Testis (tissue), 2 donors: Measurements from ENCODE around the gene KRT15.

Source experiments
- CTCF ChIP-seq, 3 experiments: fragments of 450-650 bp in 2 of 3; fragments of 200-600 bp in 1 of 3; sonication (generic) in 1 of 3; IDR thresholded peaks; one replicate each; pipeline ENCODE4 v1.5.1; 2016 to 2019; ENCODE audit warnings: antibody characterized with exemption in 3 of 3, mild to moderate bottlenecking in 2 of 3, moderate library complexity in 1 of 3
- POLR2A ChIP-seq: fragments of 450-650 bp; IDR thresholded peaks from one replicate; pipeline ENCODE4 v1.6.1; 2017; ENCODE audit warnings: antibody characterized with exemption, mild to moderate bottlenecking, moderate library complexity

- no peak for TF ChIP-seq CTCF (IDR thresholded peaks at IDR 0.05)
- no peak for TF ChIP-seq POLR2A
Measured at GRCh38 chr17:41491476-41491875, 27.2 kb downstream of the KRT15 start.
